Liver (tissue), 9 donors: ENCODE results near the gene EHMT1. TPM values are rescaled to one million over a fixed set of nuclear protein-coding genes. Genes with fewer than 3 reads are reported as not detected.

ENCODE experiments used
- DNase-seq: peaks from one replicate; pipeline ENCODE4 v3.0.0-alpha.2; 2017; ENCODE audit warnings: low spot score
- H3K27ac ChIP-seq, 2 donors: one replicate each; pipeline ENCODE4 v1.7.0; 2013; ENCODE audit warnings: inconsistent platforms in 2 of 2, low read length in 2 of 2, control low read depth in 1 of 2, low read depth in 1 of 2, mild to moderate bottlenecking in 1 of 2
- H3K27me3 ChIP-seq, 4 donors: one replicate each; pipeline versions ENCODE4 v1.6.1 to v1.7.0; 2013; ENCODE audit warnings: low read length in 3 of 4, inconsistent platforms in 1 of 4, mild to moderate bottlenecking in 1 of 4, moderate library complexity in 1 of 4; ENCODE audit not compliant: control insufficient read depth in 4 of 4, insufficient read depth in 4 of 4
- H3K36me3 ChIP-seq, 4 donors: one replicate each; pipeline versions ENCODE4 v1.6.1 to v1.7.0; 2013; ENCODE audit warnings: low read length in 3 of 4, mild to moderate bottlenecking in 3 of 4, low read depth in 1 of 4, moderate library complexity in 1 of 4; ENCODE audit not compliant: control insufficient read depth in 4 of 4, insufficient read depth in 3 of 4
- H3K4me1 ChIP-seq, 4 donors: one replicate each; pipeline versions ENCODE4 v1.6.1 to v1.7.0; 2013; ENCODE audit warnings: low read length in 3 of 4, mild to moderate bottlenecking in 3 of 4, moderate library complexity in 1 of 4; ENCODE audit not compliant: control insufficient read depth in 4 of 4, insufficient read depth in 4 of 4
- H3K4me3 ChIP-seq, 3 donors: one replicate each; pipeline versions ENCODE4 v1.6.1 to v1.7.0; 2013; ENCODE audit warnings: low read length in 3 of 3, control low read depth in 1 of 3, low read depth in 1 of 3, mild to moderate bottlenecking in 1 of 3
- H3K9ac ChIP-seq, 2 donors: one replicate each; pipeline ENCODE4 v1.7.0; 2013; ENCODE audit warnings: low read length in 2 of 2, mild to moderate bottlenecking in 2 of 2, moderate library complexity in 2 of 2, control low read depth in 1 of 2, low read depth in 1 of 2
- H3K9me3 ChIP-seq, 4 donors: one replicate each; pipeline versions ENCODE4 v1.6.1 to v1.7.0; 2013; ENCODE audit warnings: low read length in 3 of 4; ENCODE audit not compliant: control insufficient read depth in 4 of 4
- EGR1 ChIP-seq, 2 donors: IDR thresholded peaks; 2 replicates each; pipeline ENCODE4 v1.6.1; 2016 to 2018; ENCODE audit warnings: antibody characterized with exemption in 2 of 2, low read depth in 2 of 2
- FOXA1 ChIP-seq: IDR thresholded peaks from 2 replicates; pipeline ENCODE4 v1.6.1; 2016; ENCODE audit warnings: antibody characterized with exemption
- FOXA2 ChIP-seq: IDR thresholded peaks from 2 replicates; pipeline ENCODE4 v1.6.1; 2016; ENCODE audit warnings: antibody characterized with exemption
- GABPA ChIP-seq, 2 donors: IDR thresholded peaks in 1 of 2; conservative IDR thresholded peaks in 1 of 2; 2 replicates each; pipeline ENCODE4 v1.6.1; 2016; ENCODE audit warnings: antibody characterized with exemption in 2 of 2, mild to moderate bottlenecking in 1 of 2, moderate library complexity in 1 of 2
- HNF4A ChIP-seq, 2 donors: conservative IDR thresholded peaks; 2 replicates each; pipeline ENCODE4 v1.6.1; 2016; ENCODE audit warnings: antibody characterized with exemption in 2 of 2, mild to moderate bottlenecking in 2 of 2
- HNF4G ChIP-seq: IDR thresholded peaks from 2 replicates; pipeline ENCODE4 v1.6.1; 2016; ENCODE audit warnings: antibody characterized with exemption
- JUND ChIP-seq, 2 donors: IDR thresholded peaks; 2 replicates each; pipeline ENCODE4 v1.6.1; 2016; ENCODE audit warnings: antibody characterized with exemption in 2 of 2
- RAD21 ChIP-seq, 2 donors: IDR thresholded peaks; 2 replicates each; pipeline ENCODE4 v1.6.1; 2016; ENCODE audit warnings: antibody characterized with exemption in 2 of 2, mild to moderate bottlenecking in 2 of 2
- RXRA ChIP-seq, 2 donors: IDR thresholded peaks; 2 replicates each; pipeline ENCODE4 v1.6.1; 2017 to 2018; ENCODE audit warnings: antibody characterized with exemption in 2 of 2, mild to moderate bottlenecking in 1 of 2
- SP1 ChIP-seq: IDR thresholded peaks from 2 replicates; pipeline ENCODE4 v1.6.1; 2018; ENCODE audit warnings: antibody characterized with exemption, mild to moderate bottlenecking
- TAF1 ChIP-seq: conservative IDR thresholded peaks from 2 replicates; pipeline ENCODE4 v1.6.1; 2016; ENCODE audit warnings: antibody characterized with exemption, mild to moderate bottlenecking
- YY1 ChIP-seq: IDR thresholded peaks from 2 replicates; pipeline ENCODE4 v1.6.1; 2016; ENCODE audit warnings: antibody characterized with exemption, mild to moderate bottlenecking
- whole genome bisulfite sequencing: extraction: QIAGEN DNeasy Blood & Tissue Kit; methylation state at CpG from one replicate; pipeline ENCODE4 v1.1.7; 2013; 5-methylcytosine and 5-hydroxymethylcytosine counted together
- polyA plus RNA-seq, 2 donors: library from polyadenylated mRNA; stranded (reverse) in 1 of 2; unstranded in 1 of 2; fragments of 200-250 nt in 1 of 2; fragments of >200 nt in 1 of 2; fragmentation: Nextera tagmentation in 1 of 2; extraction: Ambion mirVana in 1 of 2; gene quantifications; one replicate each; pipeline versions ENCODE4 v1.2.1 to v1.2.3, GENCODE V29; 2013 to 2015
- total RNA-seq, 2 donors: library from RNA; depleted of rRNA; stranded (reverse); fragments of >200 nt; gene quantifications; one replicate each; pipeline ENCODE4 v1.2.3, GENCODE V29; 2014
- TF ChIP-seq, protein P1 (sequence below): IDR thresholded peaks from 2 replicates; pipeline ENCODE4 v1.6.1; 2016; ENCODE audit warnings: antibody characterized with exemption
- TF ChIP-seq, protein P2 (sequence below): IDR thresholded peaks from 2 replicates; pipeline ENCODE4 v1.6.1; 2016; ENCODE audit warnings: antibody characterized with exemption
- TF ChIP-seq, protein P3 (sequence below): IDR thresholded peaks from 2 replicates; pipeline ENCODE4 v1.6.1; 2016; ENCODE audit warnings: antibody characterized with exemption
- TF ChIP-seq, protein P4 (sequence below): fragments of 150-350 bp; IDR thresholded peaks from 2 replicates; pipeline ENCODE4 v1.5.1; 2017; ENCODE audit warnings: improper control_type of control experiment, low read depth, low read length; ENCODE audit not compliant: missing input control
- TF ChIP-seq, protein P5 (sequence below): IDR thresholded peaks from 2 replicates; pipeline ENCODE4 v1.6.1; 2016; ENCODE audit warnings: antibody characterized with exemption, mild to moderate bottlenecking
- donor health status: healthy.
- donor health status: healthy.
- donor health status: healthy.
- donor health status: healthy.
- donor health status: healthy.

EHMT1 gene
- total and polyA plus RNA-seq, 4 donors, result 16.1 to 48.2 (median 27.3) TPM

DNA sequence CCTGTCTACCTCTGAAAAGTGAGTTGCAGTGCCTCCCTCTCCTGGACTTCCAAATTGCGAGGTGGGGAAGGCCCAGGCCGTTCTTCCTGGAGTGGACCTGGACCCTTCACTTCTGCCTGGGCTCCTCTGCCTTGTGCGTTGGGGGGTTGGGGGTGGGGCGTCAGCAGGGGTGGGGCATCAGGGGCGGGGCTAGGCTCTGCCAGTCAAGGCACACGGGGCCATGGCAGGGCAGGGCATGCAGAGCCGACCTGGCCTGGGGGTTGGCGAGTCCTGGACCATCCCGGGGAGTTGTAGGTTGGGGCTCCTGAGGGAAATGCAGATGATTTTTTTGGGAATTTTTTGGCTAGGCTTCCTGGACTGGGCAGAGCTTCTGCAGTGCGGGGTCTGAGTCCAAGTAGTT lies 87.1 kb downstream of the EHMT1 start (continued):
- TF ChIP-seq, protein P1, sequence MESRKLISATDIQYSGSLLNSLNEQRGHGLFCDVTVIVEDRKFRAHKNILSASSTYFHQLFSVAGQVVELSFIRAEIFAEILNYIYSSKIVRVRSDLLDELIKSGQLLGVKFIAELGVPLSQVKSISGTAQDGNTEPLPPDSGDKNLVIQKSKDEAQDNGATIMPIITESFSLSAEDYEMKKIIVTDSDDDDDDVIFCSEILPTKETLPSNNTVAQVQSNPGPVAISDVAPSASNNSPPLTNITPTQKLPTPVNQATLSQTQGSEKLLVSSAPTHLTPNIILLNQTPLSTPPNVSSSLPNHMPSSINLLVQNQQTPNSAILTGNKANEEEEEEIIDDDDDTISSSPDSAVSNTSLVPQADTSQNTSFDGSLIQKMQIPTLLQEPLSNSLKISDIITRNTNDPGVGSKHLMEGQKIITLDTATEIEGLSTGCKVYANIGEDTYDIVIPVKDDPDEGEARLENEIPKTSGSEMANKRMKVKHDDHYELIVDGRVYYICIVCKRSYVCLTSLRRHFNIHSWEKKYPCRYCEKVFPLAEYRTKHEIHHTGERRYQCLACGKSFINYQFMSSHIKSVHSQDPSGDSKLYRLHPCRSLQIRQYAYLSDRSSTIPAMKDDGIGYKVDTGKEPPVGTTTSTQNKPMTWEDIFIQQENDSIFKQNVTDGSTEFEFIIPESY, result no peak
- TF ChIP-seq EGR1 (IDR thresholded peaks at IDR 0.05; ENCODE audit: low read depth in 2 of 2) (no peak), FOXA2 (no peak)

DNA sequence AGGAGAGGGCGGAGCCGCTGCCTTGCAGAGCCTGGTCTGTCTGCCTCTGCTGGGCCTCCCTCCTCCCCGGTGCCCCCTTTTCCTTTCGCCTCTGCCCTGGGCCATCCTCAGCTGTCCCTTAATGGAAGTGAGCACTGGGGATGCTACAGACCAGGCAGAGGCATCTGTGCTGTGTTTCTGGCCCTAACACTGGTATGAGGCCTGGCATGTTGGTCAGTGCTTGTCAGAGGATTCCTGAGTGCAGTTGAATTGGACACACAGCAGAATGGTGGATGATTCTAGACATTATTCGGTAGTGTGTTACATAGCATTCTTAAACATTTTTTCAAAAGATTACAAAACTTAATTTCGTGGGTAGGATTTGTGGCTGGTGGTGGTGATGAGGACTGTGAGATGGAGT lies 88.6 kb downstream of the EHMT1 start:
- DNase-seq, result no peak
- Histone ChIP-seq H3K9me3 (no peaks in the 10 kb centered on the region), H3K36me3 (peaks cover 0 to 8% (median 3%) of the 10 kb centered on the region in 4 donors), H3K27me3 (no peaks in the 10 kb centered on the region), H3K9ac (no peak overlapping the region), H3K4me1 (no peaks in the 10 kb centered on the region), H3K27ac (no peak overlapping the region), H3K4me3 (no peak overlapping the region)
- WGBS, result 94% methylated on average over 6 of the region's 6 CpGs
- TF ChIP-seq JUND (IDR thresholded peaks at IDR 0.05), result no peak
- TF ChIP-seq, protein P2, sequence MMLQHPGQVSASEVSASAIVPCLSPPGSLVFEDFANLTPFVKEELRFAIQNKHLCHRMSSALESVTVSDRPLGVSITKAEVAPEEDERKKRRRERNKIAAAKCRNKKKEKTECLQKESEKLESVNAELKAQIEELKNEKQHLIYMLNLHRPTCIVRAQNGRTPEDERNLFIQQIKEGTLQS, result no peak
- TF ChIP-seq EGR1 (IDR thresholded peaks at IDR 0.05; ENCODE audit: low read depth in 2 of 2), result no peak
- TF ChIP-seq GABPA (IDR thresholded peaks at IDR 0.05 in 1 of 2, conservative IDR thresholded peaks at IDR 0.05 in 1 of 2), result no peak
- TF ChIP-seq TAF1, result no peak
- no peak for TF ChIP-seq HNF4G
- no peak for TF ChIP-seq HNF4A (conservative IDR thresholded peaks at IDR 0.05)
- TF ChIP-seq, protein P3, sequence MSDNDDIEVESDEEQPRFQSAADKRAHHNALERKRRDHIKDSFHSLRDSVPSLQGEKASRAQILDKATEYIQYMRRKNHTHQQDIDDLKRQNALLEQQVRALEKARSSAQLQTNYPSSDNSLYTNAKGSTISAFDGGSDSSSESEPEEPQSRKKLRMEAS, result no peak
- no peak for TF ChIP-seq FOXA2
- TF ChIP-seq, protein P4, sequence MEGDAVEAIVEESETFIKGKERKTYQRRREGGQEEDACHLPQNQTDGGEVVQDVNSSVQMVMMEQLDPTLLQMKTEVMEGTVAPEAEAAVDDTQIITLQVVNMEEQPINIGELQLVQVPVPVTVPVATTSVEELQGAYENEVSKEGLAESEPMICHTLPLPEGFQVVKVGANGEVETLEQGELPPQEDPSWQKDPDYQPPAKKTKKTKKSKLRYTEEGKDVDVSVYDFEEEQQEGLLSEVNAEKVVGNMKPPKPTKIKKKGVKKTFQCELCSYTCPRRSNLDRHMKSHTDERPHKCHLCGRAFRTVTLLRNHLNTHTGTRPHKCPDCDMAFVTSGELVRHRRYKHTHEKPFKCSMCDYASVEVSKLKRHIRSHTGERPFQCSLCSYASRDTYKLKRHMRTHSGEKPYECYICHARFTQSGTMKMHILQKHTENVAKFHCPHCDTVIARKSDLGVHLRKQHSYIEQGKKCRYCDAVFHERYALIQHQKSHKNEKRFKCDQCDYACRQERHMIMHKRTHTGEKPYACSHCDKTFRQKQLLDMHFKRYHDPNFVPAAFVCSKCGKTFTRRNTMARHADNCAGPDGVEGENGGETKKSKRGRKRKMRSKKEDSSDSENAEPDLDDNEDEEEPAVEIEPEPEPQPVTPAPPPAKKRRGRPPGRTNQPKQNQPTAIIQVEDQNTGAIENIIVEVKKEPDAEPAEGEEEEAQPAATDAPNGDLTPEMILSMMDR, result no peak
- no peak for TF ChIP-seq RXRA (IDR thresholded peaks at IDR 0.05)
- no peak for TF ChIP-seq FOXA1
- TF ChIP-seq, protein P5, sequence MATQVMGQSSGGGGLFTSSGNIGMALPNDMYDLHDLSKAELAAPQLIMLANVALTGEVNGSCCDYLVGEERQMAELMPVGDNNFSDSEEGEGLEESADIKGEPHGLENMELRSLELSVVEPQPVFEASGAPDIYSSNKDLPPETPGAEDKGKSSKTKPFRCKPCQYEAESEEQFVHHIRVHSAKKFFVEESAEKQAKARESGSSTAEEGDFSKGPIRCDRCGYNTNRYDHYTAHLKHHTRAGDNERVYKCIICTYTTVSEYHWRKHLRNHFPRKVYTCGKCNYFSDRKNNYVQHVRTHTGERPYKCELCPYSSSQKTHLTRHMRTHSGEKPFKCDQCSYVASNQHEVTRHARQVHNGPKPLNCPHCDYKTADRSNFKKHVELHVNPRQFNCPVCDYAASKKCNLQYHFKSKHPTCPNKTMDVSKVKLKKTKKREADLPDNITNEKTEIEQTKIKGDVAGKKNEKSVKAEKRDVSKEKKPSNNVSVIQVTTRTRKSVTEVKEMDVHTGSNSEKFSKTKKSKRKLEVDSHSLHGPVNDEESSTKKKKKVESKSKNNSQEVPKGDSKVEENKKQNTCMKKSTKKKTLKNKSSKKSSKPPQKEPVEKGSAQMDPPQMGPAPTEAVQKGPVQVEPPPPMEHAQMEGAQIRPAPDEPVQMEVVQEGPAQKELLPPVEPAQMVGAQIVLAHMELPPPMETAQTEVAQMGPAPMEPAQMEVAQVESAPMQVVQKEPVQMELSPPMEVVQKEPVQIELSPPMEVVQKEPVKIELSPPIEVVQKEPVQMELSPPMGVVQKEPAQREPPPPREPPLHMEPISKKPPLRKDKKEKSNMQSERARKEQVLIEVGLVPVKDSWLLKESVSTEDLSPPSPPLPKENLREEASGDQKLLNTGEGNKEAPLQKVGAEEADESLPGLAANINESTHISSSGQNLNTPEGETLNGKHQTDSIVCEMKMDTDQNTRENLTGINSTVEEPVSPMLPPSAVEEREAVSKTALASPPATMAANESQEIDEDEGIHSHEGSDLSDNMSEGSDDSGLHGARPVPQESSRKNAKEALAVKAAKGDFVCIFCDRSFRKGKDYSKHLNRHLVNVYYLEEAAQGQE, result no peak
- no peak for TF ChIP-seq SP1
- no peak for TF ChIP-seq RAD21 (IDR thresholded peaks at IDR 0.05)
- TF ChIP-seq YY1, result no peak
- TF ChIP-seq, protein P1, result no peak
